ENCODE measurements around the gene SDF2L1.
A peak's percentile ranks its signal among the peaks of the same experiment; 100 is the strongest.
"Not testable (repeated sequence)": the region's sequence is repeated elsewhere in the genome, so short reads cannot be mapped to it uniquely, and the experiment has no call there.

Gene SDF2L1

DNA sequence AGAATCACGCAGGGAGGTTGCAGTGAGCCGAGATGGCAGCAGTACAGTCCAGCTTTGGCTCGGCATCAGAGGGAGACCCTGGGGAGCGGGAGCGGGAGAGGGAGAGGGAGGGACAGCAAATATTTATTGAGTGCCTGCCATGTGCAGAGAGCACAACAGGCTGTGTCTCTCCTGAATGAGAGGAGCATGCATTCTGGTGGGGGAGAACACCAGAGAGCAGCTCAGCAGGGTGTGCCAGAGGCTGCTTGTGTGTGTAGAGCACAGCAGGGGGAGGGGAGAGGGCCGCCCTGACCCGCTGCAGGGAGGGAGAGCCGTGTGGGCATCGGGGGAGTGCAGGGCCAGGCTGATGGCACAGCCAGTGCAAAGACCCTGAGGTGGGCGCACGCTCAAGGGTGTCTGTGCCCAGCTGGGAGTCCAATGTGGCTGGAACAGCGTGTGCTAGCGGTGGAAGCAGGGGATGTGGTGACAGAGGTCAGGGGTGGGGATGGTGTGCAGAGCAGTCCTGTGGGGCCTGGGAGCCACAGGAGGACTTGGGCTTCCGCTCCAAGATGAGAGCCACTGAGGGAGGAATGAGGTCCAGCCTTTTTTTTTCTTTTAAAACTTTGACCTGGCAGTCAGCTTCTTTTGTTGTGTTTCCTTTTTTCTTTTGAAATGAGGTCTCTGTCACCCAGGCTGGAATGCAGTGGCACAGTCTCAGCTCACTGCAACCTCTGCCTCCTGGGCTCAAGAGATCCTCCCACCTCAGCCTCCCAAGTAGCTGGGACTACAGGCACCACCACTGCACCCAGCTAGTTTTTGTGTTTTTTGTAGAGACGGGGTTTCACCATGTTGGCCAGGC is 35.7 kb downstream of the SDF2L1 start:
- H3K79me1 ChIP-seq (ENCODE audit: low read length): no peaks in the 10 kb centered on the region
- H4K8ac ChIP-seq (ENCODE audit: low read depth, low read length): no peak overlapping the region
- no peak overlapping the region for H2BK12ac ChIP-seq (ENCODE audit: low read length)
- H3K14ac ChIP-seq (ENCODE audit: low read length): no peak overlapping the region
- H3K9ac ChIP-seq (ENCODE audit: low read length): no peak overlapping the region
- no CpG with 5 or more reads among the region's 15 CpGs for WGBS (ENCODE audit: extremely low coverage, insufficient coverage, insufficient read length)
- H3K4ac ChIP-seq (ENCODE audit: low read depth, low read length): no peak overlapping the region
- H3K23ac ChIP-seq (ENCODE audit: low read length): no peak overlapping the region
- H3K4me1 ChIP-seq (ENCODE audit: control insufficient read depth in 1 of 2, insufficient read depth in 2 of 2, low read length in 2 of 2): peaks cover 0 to 2% of the 10 kb centered on the region in 2 experiments
- DNase-seq: no peak
- no peak overlapping the region for H4K12ac ChIP-seq (ENCODE audit: low read depth, low read length)
- no peak overlapping the region for H2BK120ac ChIP-seq (ENCODE audit: insufficient read depth, low read length, poor library complexity)
- no peaks in the 10 kb centered on the region for H3K79me2 ChIP-seq (ENCODE audit: control insufficient read depth, insufficient read depth, low read length, poor library complexity)
- H2AFZ ChIP-seq (ENCODE audit: insufficient read depth, low read length, poor library complexity): no peak overlapping the region
- peaks cover 4% of the 10 kb centered on the region for H3K9me3 ChIP-seq (ENCODE audit: insufficient read depth, low read depth, low read length)
- H3K4me3 ChIP-seq (ENCODE audit: low read depth, low read length): peak overlapping the region; percentile 44
- H3K18ac ChIP-seq (ENCODE audit: low read length): no peak overlapping the region
- no peak overlapping the region for H3K4me2 ChIP-seq (ENCODE audit: low read length)
- H3K27ac ChIP-seq (ENCODE audit: low read depth, low read length): no peak overlapping the region
- no peak overlapping the region for H2AK5ac ChIP-seq (ENCODE audit: low read length)
- peaks cover 51 to 52% of the 10 kb centered on the region in 2 experiments for H3K36me3 ChIP-seq (ENCODE audit: control insufficient read depth in 1 of 2, insufficient read depth in 2 of 2, low read length in 2 of 2)
- H2BK5ac ChIP-seq (ENCODE audit: low read depth, low read length, poor library complexity): no peak overlapping the region
- no peak overlapping the region for H4K91ac ChIP-seq (ENCODE audit: low read depth, low read length)
- no peaks in the 10 kb centered on the region for H3K27me3 ChIP-seq (ENCODE audit: insufficient read depth, low read length)

DNA sequence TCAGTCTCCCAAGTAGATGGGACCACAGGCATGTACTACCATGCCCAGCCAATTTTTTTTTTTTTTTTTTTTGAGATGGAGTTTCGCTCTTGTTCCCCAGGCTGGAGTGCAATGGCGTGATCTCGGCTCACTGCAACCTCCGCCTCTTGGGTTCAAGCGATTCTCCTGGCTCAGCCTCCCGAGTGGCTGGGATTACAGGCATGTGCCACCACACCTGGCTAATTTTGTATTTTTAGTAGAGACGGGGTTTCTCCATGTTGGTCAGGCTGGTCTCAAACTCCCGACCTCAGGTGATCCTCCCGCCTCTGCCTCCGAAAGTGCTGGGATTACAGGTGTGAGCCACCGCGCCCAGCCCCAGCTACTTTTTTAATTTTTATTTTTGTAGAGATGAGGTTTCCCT is 36.7 kb downstream of the SDF2L1 start:
- H3K79me2 ChIP-seq (ENCODE audit: control insufficient read depth, insufficient read depth, low read length, poor library complexity); H2BK120ac ChIP-seq (ENCODE audit: insufficient read depth, low read length, poor library complexity); H3K27ac ChIP-seq (ENCODE audit: low read depth, low read length); DNase-seq; H4K12ac ChIP-seq (ENCODE audit: low read depth, low read length); H3K9ac ChIP-seq (ENCODE audit: low read length); H3K23ac ChIP-seq (ENCODE audit: low read length); H3K9me3 ChIP-seq (ENCODE audit: insufficient read depth, low read depth, low read length); H2AFZ ChIP-seq (ENCODE audit: insufficient read depth, low read length, poor library complexity); H2BK12ac ChIP-seq (ENCODE audit: low read length); H3K4me3 ChIP-seq (ENCODE audit: low read depth, low read length); H4K8ac ChIP-seq (ENCODE audit: low read depth, low read length); H3K4me2 ChIP-seq (ENCODE audit: low read length); H3K14ac ChIP-seq (ENCODE audit: low read length); H3K27me3 ChIP-seq (ENCODE audit: insufficient read depth, low read length); H3K18ac ChIP-seq (ENCODE audit: low read length); H3K79me1 ChIP-seq (ENCODE audit: low read length); H3K4ac ChIP-seq (ENCODE audit: low read depth, low read length); H2BK5ac ChIP-seq (ENCODE audit: low read depth, low read length, poor library complexity); H4K91ac ChIP-seq (ENCODE audit: low read depth, low read length); H2AK5ac ChIP-seq (ENCODE audit: low read length); H3K4me1 ChIP-seq (ENCODE audit: control insufficient read depth in 1 of 2, insufficient read depth in 2 of 2, low read length in 2 of 2): not testable (repeated sequence)
- peaks cover 48 to 49% of the 10 kb centered on the region in 2 experiments for H3K36me3 ChIP-seq (ENCODE audit: control insufficient read depth in 1 of 2, insufficient read depth in 2 of 2, low read length in 2 of 2)
- WGBS (ENCODE audit: extremely low coverage, insufficient coverage, insufficient read length): no CpG with 5 or more reads among the region's 12 CpGs

DNA sequence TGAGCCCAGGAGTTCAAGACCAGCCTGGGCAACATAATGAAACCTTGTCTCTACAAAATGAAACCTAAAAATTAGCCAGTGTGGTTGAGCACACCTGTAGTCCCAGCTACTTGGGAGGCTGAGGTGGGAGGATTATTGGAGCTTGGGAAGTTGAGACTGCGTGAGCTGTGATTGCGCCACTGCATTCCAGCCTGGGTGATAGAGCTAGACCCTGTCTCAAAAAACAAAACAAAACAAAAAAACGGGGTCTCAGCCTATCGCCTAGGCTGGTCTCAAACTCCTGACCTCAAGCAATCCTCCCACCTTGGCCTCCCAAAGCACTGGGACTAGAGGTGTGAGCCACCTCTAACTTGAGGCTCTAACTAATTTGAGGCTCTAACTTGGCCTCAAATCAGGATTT is 37.3 kb downstream of the SDF2L1 start:
- no peak overlapping the region for H2AFZ ChIP-seq (ENCODE audit: insufficient read depth, low read length, poor library complexity)
- no peak overlapping the region for H4K8ac ChIP-seq (ENCODE audit: low read depth, low read length)
- peaks cover 0 to 2% of the 10 kb centered on the region in 2 experiments for H3K4me1 ChIP-seq (ENCODE audit: control insufficient read depth in 1 of 2, insufficient read depth in 2 of 2, low read length in 2 of 2)
- no peak overlapping the region for H3K23ac ChIP-seq (ENCODE audit: low read length)
- no peaks in the 10 kb centered on the region for H3K79me2 ChIP-seq (ENCODE audit: control insufficient read depth, insufficient read depth, low read length, poor library complexity)
- H3K79me1 ChIP-seq (ENCODE audit: low read length): no peaks in the 10 kb centered on the region
- H2BK120ac ChIP-seq (ENCODE audit: insufficient read depth, low read length, poor library complexity): no peak overlapping the region
- DNase-seq: no peak
- peaks cover 4% of the 10 kb centered on the region for H3K9me3 ChIP-seq (ENCODE audit: insufficient read depth, low read depth, low read length)
- no peak overlapping the region for H2AK5ac ChIP-seq (ENCODE audit: low read length)
- no peak overlapping the region for H4K12ac ChIP-seq (ENCODE audit: low read depth, low read length)
- H3K4ac ChIP-seq (ENCODE audit: low read depth, low read length): no peak overlapping the region
- no peak overlapping the region for H3K4me2 ChIP-seq (ENCODE audit: low read length)
- H3K27ac ChIP-seq (ENCODE audit: low read depth, low read length): no peak overlapping the region
- no peak overlapping the region for H4K91ac ChIP-seq (ENCODE audit: low read depth, low read length)
- peaks cover 45 to 46% of the 10 kb centered on the region in 2 experiments for H3K36me3 ChIP-seq (ENCODE audit: control insufficient read depth in 1 of 2, insufficient read depth in 2 of 2, low read length in 2 of 2)
- no peak overlapping the region for H2BK12ac ChIP-seq (ENCODE audit: low read length)
- no peaks in the 10 kb centered on the region for H3K27me3 ChIP-seq (ENCODE audit: insufficient read depth, low read length)
- no peak overlapping the region for H3K18ac ChIP-seq (ENCODE audit: low read length)
- H3K4me3 ChIP-seq (ENCODE audit: low read depth, low read length): no peak overlapping the region
- WGBS (ENCODE audit: extremely low coverage, insufficient coverage, insufficient read length): no CpG with 5 or more reads among the region's 4 CpGs
- no peak overlapping the region for H3K9ac ChIP-seq (ENCODE audit: low read length)
- H2BK5ac ChIP-seq (ENCODE audit: low read depth, low read length, poor library complexity): no peak overlapping the region
- no peak overlapping the region for H3K14ac ChIP-seq (ENCODE audit: low read length)

DNA sequence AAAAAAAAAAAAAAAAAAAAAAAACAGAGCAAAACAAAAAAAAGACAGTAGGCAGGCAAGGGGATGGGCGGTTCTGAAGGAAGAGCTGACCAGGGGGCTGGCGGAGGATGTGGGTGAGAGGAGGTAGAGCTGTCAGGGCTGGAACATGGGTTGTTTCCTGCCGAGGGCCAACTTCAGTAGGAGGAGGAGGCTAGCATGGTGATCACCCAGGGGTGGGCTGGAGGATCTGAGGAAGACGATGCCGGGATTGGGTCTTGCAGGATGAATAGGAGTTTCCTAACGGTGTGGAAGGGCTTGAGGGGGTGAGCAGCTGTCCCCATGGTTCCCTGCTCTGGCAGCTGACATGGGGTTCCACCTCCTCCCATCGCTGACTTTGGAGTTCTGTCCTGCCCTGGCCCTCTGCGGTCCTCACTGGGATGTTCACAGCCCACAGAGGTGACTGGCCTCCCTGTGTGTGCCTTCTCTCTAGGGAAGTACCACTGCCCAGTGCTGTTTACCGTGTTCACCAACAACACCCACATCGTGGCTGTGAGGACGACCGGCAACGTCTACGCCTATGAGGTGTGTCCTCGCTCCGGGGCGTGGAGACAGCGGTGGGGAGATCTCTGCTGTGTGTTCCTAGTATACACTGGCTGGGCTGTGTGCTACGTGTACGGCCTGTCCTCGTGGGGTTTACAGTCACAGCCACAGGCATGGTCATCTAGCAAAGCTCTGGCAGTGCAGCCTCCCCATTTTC is 38.9 kb downstream of the SDF2L1 start:
- Histone ChIP-seq H4K12ac (ENCODE audit: low read depth, low read length) (no peak overlapping the region), H3K18ac (ENCODE audit: low read length) (no peak overlapping the region), H3K4me3 (ENCODE audit: low read depth, low read length) (no peak overlapping the region), H2BK120ac (ENCODE audit: insufficient read depth, low read length, poor library complexity) (no peak overlapping the region), H2BK12ac (ENCODE audit: low read length) (no peak overlapping the region), H3K79me2 (ENCODE audit: control insufficient read depth, insufficient read depth, low read length, poor library complexity) (no peaks in the 10 kb centered on the region), H3K27me3 (ENCODE audit: insufficient read depth, low read length) (no peaks in the 10 kb centered on the region), H3K4me2 (ENCODE audit: low read length) (no peak overlapping the region), H3K4ac (ENCODE audit: low read depth, low read length) (no peak overlapping the region), H3K36me3 (ENCODE audit: control insufficient read depth in 1 of 2, insufficient read depth in 2 of 2, low read length in 2 of 2) (peaks cover 37 to 40% of the 10 kb centered on the region in 2 experiments), H4K91ac (ENCODE audit: low read depth, low read length) (no peak overlapping the region), H3K23ac (ENCODE audit: low read length) (no peak overlapping the region), H3K79me1 (ENCODE audit: low read length) (no peaks in the 10 kb centered on the region), H2BK5ac (ENCODE audit: low read depth, low read length, poor library complexity) (no peak overlapping the region), H4K8ac (ENCODE audit: low read depth, low read length) (no peak overlapping the region), H2AFZ (ENCODE audit: insufficient read depth, low read length, poor library complexity) (no peak overlapping the region), H3K14ac (ENCODE audit: low read length) (no peak overlapping the region), H3K9me3 (ENCODE audit: insufficient read depth, low read depth, low read length) (peaks cover under 1% of the 10 kb centered on the region), H3K4me1 (ENCODE audit: control insufficient read depth in 1 of 2, insufficient read depth in 2 of 2, low read length in 2 of 2) (peaks cover 2 to 4% of the 10 kb centered on the region in 2 experiments), H3K9ac (ENCODE audit: low read length) (no peak overlapping the region), H2AK5ac (ENCODE audit: low read length) (no peak overlapping the region), H3K27ac (ENCODE audit: low read depth, low read length) (no peak overlapping the region)
- no CpG with 5 or more reads among the region's 21 CpGs for WGBS (ENCODE audit: extremely low coverage, insufficient coverage, insufficient read length)
- no peak for DNase-seq

All from trophoblast cell (in vitro differentiated cells and primary cell).